Large intestine (tissue), 3 donors: ENCODE data around the gene CEBPB. TPM values are rescaled to one million over a fixed set of nuclear protein-coding genes. Genes with fewer than 3 reads are reported as not detected.

Experiments
- DNase-seq, 2 donors: peaks; one replicate each; pipeline versions ENCODE4 v3.0.0 to v3.0.0-alpha.2; 2013
- H3K27ac ChIP-seq: one replicate; pipeline ENCODE4 v1.5.1; 2013; ENCODE audit warnings: low read length
- H3K27me3 ChIP-seq: 2 replicates; pipeline ENCODE4 v1.6.1; 2013; ENCODE audit warnings: low read length; ENCODE audit not compliant: control insufficient read depth, insufficient read depth
- H3K36me3 ChIP-seq: 2 replicates; pipeline ENCODE4 v1.6.1; 2013; ENCODE audit warnings: low read length; ENCODE audit not compliant: control insufficient read depth, insufficient read depth
- H3K4me1 ChIP-seq: one replicate; pipeline ENCODE4 v1.6.1; 2013; ENCODE audit warnings: low read length; ENCODE audit not compliant: control insufficient read depth, insufficient read depth
- H3K4me3 ChIP-seq: one replicate; pipeline ENCODE4 v1.5.1; 2013; ENCODE audit warnings: low read length
- H3K9me3 ChIP-seq: one replicate; pipeline ENCODE4 v1.6.1; 2013; ENCODE audit warnings: mild to moderate bottlenecking, low read depth, low read length, moderate library complexity; ENCODE audit not compliant: control insufficient read depth
- WGBS: methylation state at CpG from one replicate; pipeline ENCODE4 v1.1.5; 2013; ENCODE audit warnings: low lambda C conversion rate; ENCODE audit not compliant: insufficient coverage; 5-methylcytosine and 5-hydroxymethylcytosine counted together
- polyA plus RNA-seq: library from polyadenylated mRNA; unstranded; fragments of 120-200 nt; gene quantifications from one replicate; pipeline ENCODE4 v1.2.1, GENCODE V29; 2013

The CEBPB gene
- polyA plus RNA-seq, 1 donor: 28.4 TPM

- Histone ChIP-seq H3K36me3 (no peaks in the 10 kb centered on the region), H3K27me3 (no peaks in the 10 kb centered on the region), H3K27ac (no peak overlapping the region), H3K4me3 (no peak overlapping the region), H3K4me1 (peaks cover 34% of the 10 kb centered on the region), H3K9me3 (no peaks in the 10 kb centered on the region)
- no peak for DNase-seq
- no CpG with 5 or more reads among the region's 7 CpGs for WGBS
These were observed 23.0 kb downstream of the CEBPB start for GRCh38 chr20:50213531-50214106.

DNA sequence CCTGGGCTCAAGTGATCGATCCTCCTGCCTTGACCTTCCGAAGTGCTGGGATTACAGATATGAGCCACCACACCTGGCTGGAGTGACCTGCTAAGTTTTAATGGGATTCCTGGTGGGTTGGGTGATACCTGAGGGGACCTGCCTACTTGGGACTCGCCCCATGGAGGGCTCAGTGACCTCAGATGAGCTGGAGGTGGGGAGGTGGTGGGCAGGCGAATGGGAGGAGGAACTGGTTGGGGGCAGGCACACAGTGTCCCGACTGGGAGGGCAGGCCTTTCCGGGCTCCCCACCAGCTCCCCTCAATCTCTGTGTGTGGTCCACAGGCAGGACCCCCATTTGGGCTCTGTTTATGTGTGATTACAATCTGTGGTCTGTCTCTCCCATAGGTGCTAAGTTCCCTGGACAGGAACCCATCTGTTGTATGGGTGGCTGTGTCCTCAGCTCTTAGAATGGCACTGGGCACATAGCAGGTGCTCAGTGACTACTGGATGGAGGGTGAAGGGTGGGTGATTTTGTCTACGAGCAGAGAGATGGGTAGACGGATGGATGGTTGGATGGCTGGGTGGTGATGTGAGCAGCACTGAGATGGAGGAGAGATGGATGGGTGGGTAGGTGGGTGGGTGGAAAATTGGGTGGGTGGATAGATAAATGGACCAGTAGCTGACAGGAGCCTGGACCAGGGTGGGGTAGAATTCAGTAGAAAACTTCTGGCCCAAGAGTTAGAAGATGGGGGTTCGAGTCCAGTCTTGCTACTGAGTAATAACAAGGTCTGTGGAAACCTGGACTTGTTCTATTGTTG lies 23.8 kb downstream of the CEBPB start:
- Histone ChIP-seq H3K4me1 (peaks cover 37% of the 10 kb centered on the region), H3K27ac (peak overlapping the region; percentile 96), H3K27me3 (no peaks in the 10 kb centered on the region), H3K9me3 (no peaks in the 10 kb centered on the region), H3K36me3 (no peaks in the 10 kb centered on the region), H3K4me3 (no peak overlapping the region)
- DNase-seq: no peak
- WGBS: 100% methylated on average over 1 of the region's 9 CpGs

GRCh38 chr20:50215101-50215690 lies 24.6 kb downstream of the CEBPB start:
- H3K36me3 ChIP-seq: no peaks in the 10 kb centered on the region
- peak overlapping the region; percentile 96 for H3K27ac ChIP-seq
- H3K27me3 ChIP-seq: no peaks in the 10 kb centered on the region
- H3K4me3 ChIP-seq: no peak overlapping the region
- DNase-seq: peak in 1 of 2 donors; percentile 55
- peaks cover 41% of the 10 kb centered on the region for H3K4me1 ChIP-seq
- WGBS: 0% methylated on average over 1 of the region's 8 CpGs
- peaks cover 4% of the 10 kb centered on the region for H3K9me3 ChIP-seq

- WGBS: 13% methylated on average over 1 of the region's 9 CpGs
- Histone ChIP-seq H3K27me3 (no peaks in the 10 kb centered on the region), H3K9me3 (peaks cover 4% of the 10 kb centered on the region), H3K36me3 (no peaks in the 10 kb centered on the region), H3K4me1 (peaks cover 45% of the 10 kb centered on the region), H3K4me3 (peak overlapping the region; percentile 21), H3K27ac (peak overlapping the region; percentile 96)
- peak in 1 of 2 donors; percentile 76 for DNase-seq
These were observed 25.3 kb downstream of the CEBPB start for GRCh38 chr20:50215926-50216325.

DNA sequence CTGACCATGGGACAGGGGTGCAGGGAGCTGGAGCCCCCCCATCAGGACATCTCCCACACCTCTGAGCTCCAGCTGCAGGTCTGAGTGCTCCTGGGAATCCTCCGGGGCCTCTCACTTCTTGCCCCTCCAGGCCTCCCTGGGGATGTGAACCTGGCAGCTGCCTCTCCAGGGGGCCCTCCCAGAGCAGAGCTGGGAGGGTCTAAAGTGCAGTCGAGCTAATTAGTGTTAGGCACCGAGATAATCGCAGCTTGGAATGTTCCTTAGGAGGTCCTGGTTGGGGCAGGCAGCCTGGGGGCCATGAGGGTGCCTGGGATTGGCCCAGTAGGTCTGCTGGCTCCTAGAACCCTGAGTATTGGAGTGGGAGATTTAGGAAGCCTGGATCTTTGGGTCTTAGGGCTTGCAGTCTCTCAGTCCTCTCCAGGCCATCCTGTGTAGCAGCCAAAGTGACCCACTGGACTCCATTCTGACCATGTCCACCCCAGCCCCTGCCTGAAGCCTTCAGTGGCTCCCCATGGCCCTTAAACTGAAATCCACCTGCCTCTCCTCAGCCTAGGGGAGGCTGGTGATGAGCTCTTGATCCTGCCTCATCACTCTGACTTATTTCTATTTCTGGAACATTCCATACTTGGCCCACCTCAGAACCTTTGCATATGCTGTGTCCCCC lies 26.0 kb downstream of the CEBPB start:
- WGBS: no CpG with 5 or more reads among the region's 4 CpGs
- H3K27ac ChIP-seq: peak overlapping the region; percentile 96
- peak; percentile 93 to 97 for DNase-seq

GRCh38 chr20:50217207-50217949 lies 26.7 kb downstream of the CEBPB start:
- no CpG with 5 or more reads among the region's 14 CpGs for WGBS
- Histone ChIP-seq H3K27ac (peak overlapping the region; percentile 96), H3K9me3 (peaks cover 4% of the 10 kb centered on the region), H3K36me3 (no peaks in the 10 kb centered on the region), H3K4me3 (no peak overlapping the region), H3K4me1 (peaks cover 45% of the 10 kb centered on the region), H3K27me3 (no peaks in the 10 kb centered on the region)
- peak in 1 of 2 donors; percentile 35 for DNase-seq

More for the DNA sequence above, 26.0 kb downstream of the CEBPB start:
- no peaks in the 10 kb centered on the region for H3K27me3 ChIP-seq
- peak overlapping the region; percentile 21 for H3K4me3 ChIP-seq
- no peaks in the 10 kb centered on the region for H3K36me3 ChIP-seq
- H3K9me3 ChIP-seq: peaks cover 4% of the 10 kb centered on the region
- peaks cover 45% of the 10 kb centered on the region for H3K4me1 ChIP-seq

GRCh38 chr20:50218987-50219435 lies 28.4 kb downstream of the CEBPB start:
- Histone ChIP-seq H3K4me1 (peaks cover 46% of the 10 kb centered on the region), H3K27ac (no peak overlapping the region)
- DNase-seq: no peak

GRCh38 chr20:50219600-50219999 lies 29.0 kb downstream of the CEBPB start:
- Histone ChIP-seq H3K4me1 (peaks cover 48% of the 10 kb centered on the region), H3K4me3 (no peak overlapping the region), H3K9me3 (peaks cover 11% of the 10 kb centered on the region), H3K27ac (no peak overlapping the region), H3K27me3 (no peaks in the 10 kb centered on the region), H3K36me3 (no peaks in the 10 kb centered on the region)
- no CpG with 5 or more reads among the region's 4 CpGs for WGBS
- DNase-seq: no peak

More at GRCh38 chr20:50218987-50219435, 28.4 kb downstream of the CEBPB start:
- no peaks in the 10 kb centered on the region for H3K36me3 ChIP-seq
- 80% methylated on average over 1 of the region's 5 CpGs for WGBS
- no peak overlapping the region for H3K4me3 ChIP-seq
- no peaks in the 10 kb centered on the region for H3K27me3 ChIP-seq
- peaks cover 5% of the 10 kb centered on the region for H3K9me3 ChIP-seq

- H3K27ac ChIP-seq: peak overlapping the region; percentile 9
- WGBS: no CpG with 5 or more reads among the region's 11 CpGs
- H3K9me3 ChIP-seq: peaks cover 11% of the 10 kb centered on the region
- no peak overlapping the region for H3K4me3 ChIP-seq
- H3K36me3 ChIP-seq: no peaks in the 10 kb centered on the region
- H3K27me3 ChIP-seq: no peaks in the 10 kb centered on the region
- H3K4me1 ChIP-seq: peaks cover 42% of the 10 kb centered on the region
- no peak for DNase-seq
These were observed 29.7 kb downstream of the CEBPB start for GRCh38 chr20:50220093-50220893.
